HepG2 (cell line): ENCODE data around the gene FASTK. TPM values are rescaled to one million over a fixed set of nuclear protein-coding genes. Genes with fewer than 3 reads are reported as not detected.
A peak's percentile ranks its signal among the peaks of the same experiment; 100 is the strongest.

ENCODE experiments used
- AKAP8 ChIP-seq: sonication (generic); formaldehyde crosslinking; IDR thresholded peaks from 2 replicates; pipeline ENCODE4 v1.5.1; 2020; ENCODE audit warnings: mild to moderate bottlenecking, missing genetic modification reagents
- ATRX ChIP-seq: sonication (generic); formaldehyde crosslinking; IDR thresholded peaks from 2 replicates; pipeline ENCODE4 v1.4.0; 2020; ENCODE audit warnings: missing genetic modification reagents, borderline replicate concordance
- EHMT2 ChIP-seq: fragments of 200-600 bp; sonication (generic); IDR thresholded peaks from 2 replicates; pipeline ENCODE4 v1.7.0; 2017; ENCODE audit warnings: antibody characterized with exemption, low read depth, low read length, borderline replicate concordance
- FOXO4 ChIP-seq: sonication (generic); formaldehyde crosslinking; conservative IDR thresholded peaks from 2 replicates; pipeline ENCODE4 v1.8.1; 2023; ENCODE audit warnings: missing genetic modification reagents
- HDAC6 ChIP-seq: fragments of 200-600 bp; sonication (generic); IDR thresholded peaks from 2 replicates; pipeline ENCODE4 v1.7.0; 2017; ENCODE audit warnings: mild to moderate bottlenecking, antibody characterized with exemption, low read length, low read depth
- HINFP ChIP-seq: sonication (generic); formaldehyde crosslinking; IDR thresholded peaks from 2 replicates; pipeline ENCODE4 v1.4.0; 2020; ENCODE audit warnings: low read depth, mild to moderate bottlenecking, missing genetic modification reagents
- HNF1B ChIP-seq: sonication (generic); formaldehyde crosslinking; IDR thresholded peaks from 2 replicates; pipeline ENCODE4 v1.5.1; 2020; ENCODE audit warnings: mild to moderate bottlenecking, moderate library complexity, missing genetic modification reagents
- HNRNPK ChIP-seq: fragments of 200-400 bp; formaldehyde crosslinking; IDR thresholded peaks from 2 replicates; pipeline ENCODE4 v1.6.1; 2018; ENCODE audit warnings: low read length, low read depth, moderate library complexity, mild to moderate bottlenecking; ENCODE audit not compliant: poor library complexity, severe bottlenecking
- IRX3 ChIP-seq: sonication (generic); formaldehyde crosslinking; IDR thresholded peaks from 2 replicates; pipeline ENCODE4 v1.8.1; 2023; ENCODE audit warnings: mild to moderate bottlenecking, low read depth, missing genetic modification reagents, borderline replicate concordance
- MYNN ChIP-seq: sonication (generic); formaldehyde crosslinking; IDR thresholded peaks from 2 replicates; pipeline ENCODE4 v1.4.0; 2020; ENCODE audit warnings: mild to moderate bottlenecking, low read depth, missing genetic modification reagents
- POLR2A ChIP-seq, 2 experiments: IDR thresholded peaks; 2 replicates each; pipeline ENCODE4 v1.6.1; 2011; ENCODE audit warnings: low read depth in 2 of 2, low read length in 2 of 2, mild to moderate bottlenecking in 1 of 2, moderate library complexity in 1 of 2; ENCODE audit not compliant: insufficient read depth in 1 of 2
- POLR2G ChIP-seq: fragments of 200-400 bp; formaldehyde crosslinking; IDR thresholded peaks from 2 replicates; pipeline ENCODE4 v1.6.1; 2018; ENCODE audit warnings: mild to moderate bottlenecking, low read depth, low read length, moderate library complexity
- SIN3B ChIP-seq: fragments of 150-350 bp; IDR thresholded peaks from 2 replicates; pipeline ENCODE4 v1.6.1; 2014; ENCODE audit warnings: low read length
- SP2 ChIP-seq: sonication (generic); formaldehyde crosslinking; IDR thresholded peaks from 2 replicates; pipeline ENCODE4 v1.5.1; 2020; ENCODE audit warnings: mild to moderate bottlenecking, missing genetic modification reagents
- TOPORS ChIP-seq: sonication (generic); formaldehyde crosslinking; IDR thresholded peaks from 2 replicates; pipeline ENCODE4 v1.8.0; 2023; ENCODE audit warnings: mild to moderate bottlenecking, missing genetic modification reagents
- ZNF207 ChIP-seq: fragments of 450-650 bp; IDR thresholded peaks from 2 replicates; pipeline ENCODE4 v1.6.1; 2016; ENCODE audit warnings: antibody characterized with exemption, borderline replicate concordance
- ZNF274 ChIP-seq: sonication (generic); formaldehyde crosslinking; IDR thresholded peaks from 2 replicates; pipeline ENCODE4 v1.5.1; 2020; ENCODE audit warnings: mild to moderate bottlenecking, missing genetic modification reagents
- ZNF33A ChIP-seq: sonication (generic); formaldehyde crosslinking; IDR thresholded peaks from 2 replicates; pipeline ENCODE4 v1.5.1; 2020; ENCODE audit warnings: missing genetic modification reagents, mild to moderate bottlenecking, moderate library complexity, borderline replicate concordance
- ZNF430 ChIP-seq: sonication (generic); formaldehyde crosslinking; IDR thresholded peaks from 2 replicates; pipeline ENCODE4 v1.9.0; 2021; ENCODE audit warnings: mild to moderate bottlenecking, missing genetic modification reagents
- ZNF580 ChIP-seq: IDR thresholded peaks from 2 replicates; pipeline ENCODE4 v1.6.1; 2016; ENCODE audit warnings: low read depth, borderline replicate concordance
- ZNF614 ChIP-seq: IDR thresholded peaks from 2 replicates; pipeline ENCODE4 v1.6.1; 2018; ENCODE audit warnings: missing biosample characterization, missing genetic modification reagents, inconsistent platforms, borderline replicate concordance
- ZSCAN20 ChIP-seq: sonication (generic); formaldehyde crosslinking; IDR thresholded peaks from 2 replicates; pipeline ENCODE4 v1.4.0; 2020; ENCODE audit warnings: missing genetic modification reagents, mild to moderate bottlenecking, borderline replicate concordance
- ZSCAN25 ChIP-seq: sonication (generic); formaldehyde crosslinking; IDR thresholded peaks from 2 replicates; pipeline ENCODE4 v1.8.0; 2022; ENCODE audit warnings: mild to moderate bottlenecking, missing genetic modification reagents
- polyA plus RNA-seq, 8 experiments: library from polyadenylated mRNA; depleted of rRNA in 3 of 8; stranded (reverse) in 7 of 8; unstranded in 1 of 8; fragments of >200 nt; fragmentation: Illumina TruSeq in 4 of 8; extraction: Trizol in 4 of 8; gene quantifications; 2 replicates each; pipeline versions ENCODE4 v1.2.1 to v1.2.3, GENCODE V29; 2011 to 2016; ENCODE audit warnings: low read depth in 4 of 8, missing spikeins in 1 of 8, mixed read lengths in 1 of 8; ENCODE audit not compliant: insufficient read depth in 1 of 8
- total RNA-seq, 5 experiments: library from RNA; depleted of rRNA; stranded (reverse); fragments of >200 nt; fragmentation: Illumina TruSeq; extraction: Trizol; gene quantifications; 2 replicates each; pipeline ENCODE4 v1.2.3, GENCODE V29; 2016; ENCODE audit warnings: low read depth in 1 of 5
- TF ChIP-seq, protein P1 (sequence below): sonication (generic); formaldehyde crosslinking; IDR thresholded peaks from 2 replicates; pipeline ENCODE4 v1.4.0; 2020; ENCODE audit warnings: missing genetic modification reagents

The FASTK gene
- total and polyA plus RNA-seq, 2 of the 13 experiments (the other 11 are each of a cell fraction or from before 2014, with no cell fraction given): 52.9 to 55.7 TPM

- TF ChIP-seq, protein P1, sequence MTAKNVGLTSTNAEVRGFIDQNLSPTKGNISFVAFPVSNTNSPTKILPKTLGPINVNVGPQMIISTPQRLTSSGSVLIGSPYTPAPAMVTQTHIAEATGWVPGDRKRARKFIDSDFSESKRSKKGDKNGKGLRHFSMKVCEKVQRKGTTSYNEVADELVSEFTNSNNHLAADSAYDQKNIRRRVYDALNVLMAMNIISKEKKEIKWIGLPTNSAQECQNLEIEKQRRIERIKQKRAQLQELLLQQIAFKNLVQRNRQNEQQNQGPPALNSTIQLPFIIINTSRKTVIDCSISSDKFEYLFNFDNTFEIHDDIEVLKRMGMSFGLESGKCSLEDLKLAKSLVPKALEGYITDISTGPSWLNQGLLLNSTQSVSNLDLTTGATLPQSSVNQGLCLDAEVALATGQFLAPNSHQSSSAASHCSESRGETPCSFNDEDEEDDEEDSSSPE (CRISPR knock-in tag): peak; percentile 24; the same call in 1 of the 2 replicates
- TF ChIP-seq POLR2A (IDR thresholded peaks at IDR 0.05; ENCODE audit: insufficient read depth in 1 of 2, low read depth in 2 of 2, low read length in 2 of 2) (no peak), ZNF33A (CRISPR knock-in tag) (no peak), SP2 (CRISPR knock-in tag) (peak; percentile 26; the same call in 1 of the 2 replicates), ZSCAN20 (no peak), HINFP (CRISPR knock-in tag) (no peak), TOPORS (no peak), IRX3 (CRISPR knock-in tag) (no peak), EHMT2 (no peak), MYNN (no peak), HDAC6 (no peak), ZNF207 (no peak), ZNF430 (CRISPR knock-in tag) (peak; percentile 59; the same call in 1 of the 2 replicates), ZNF614 (CRISPR knock-in tag) (no peak), AKAP8 (peak; percentile 45; the same call in 1 of the 2 replicates), HNF1B (no peak), ATRX (no peak), POLR2G (peak; percentile 57; the same call in 1 of the 2 replicates), ZNF274 (CRISPR knock-in tag) (no peak), HNRNPK (peak; percentile 64), ZNF580 (CRISPR knock-in tag) (no peak), FOXO4 (no peak), SIN3B (no peak), ZSCAN25 (no peak; the same call in 1 of the 2 replicates)
Observed at GRCh38 chr7:151059367-151060112, 21.1 kb downstream of the FASTK start, which contains the start of gene SLC4A2 (continued).
